SJSA1 (cell line): Measurements from ENCODE around the gene RAB9A. TPM values are rescaled to one million over a fixed set of nuclear protein-coding genes. Genes with fewer than 3 reads are reported as not detected.

ENCODE experiments used
- DNase-seq, 2 experiments: peaks; one replicate each; pipeline ENCODE4 v3.0.0-alpha.2; 2015 to 2020; ENCODE audit warnings: low spot score in 2 of 2, low read depth in 1 of 2
- H3K27ac ChIP-seq: fragments of 250-450 bp; sonication (Bioruptor Pico); 2 replicates; pipeline ENCODE4 v1.5.1; 2020; ENCODE audit warnings: mild to moderate bottlenecking, moderate library complexity
- H3K27me3 ChIP-seq: fragments of 250-450 bp; sonication (Bioruptor Pico); replicated peaks from 2 replicates; pipeline ENCODE4 v1.5.1; 2020; ENCODE audit warnings: mild to moderate bottlenecking, moderate library complexity
- H3K36me3 ChIP-seq: fragments of 250-450 bp; sonication (Bioruptor Pico); 2 replicates; pipeline ENCODE4 v1.5.1; 2020; ENCODE audit warnings: mild to moderate bottlenecking
- H3K4me1 ChIP-seq: fragments of 250-450 bp; sonication (Bioruptor Pico); replicated peaks from 2 replicates; pipeline ENCODE4 v1.6.1; 2021; ENCODE audit warnings: mild to moderate bottlenecking
- H3K4me3 ChIP-seq: fragments of 250-450 bp; sonication (Bioruptor Pico); 2 replicates; pipeline ENCODE4 v1.5.1; 2020; ENCODE audit warnings: mild to moderate bottlenecking
- H3K9me3 ChIP-seq: fragments of 250-450 bp; sonication (Bioruptor Pico); replicated peaks from 2 replicates; pipeline ENCODE4 v1.5.1; 2020; ENCODE audit warnings: mild to moderate bottlenecking
- total RNA-seq: library from RNA; depleted of rRNA; stranded (reverse); fragments of >200 nt; shearing (Covaris generic); gene quantifications from 2 replicates; pipeline ENCODE4 v1.2.3, GENCODE V29; 2014

The RAB9A gene
- total RNA-seq, 1 experiment from 2014 or later: 21.2 TPM

- no peak for DNase-seq
- Histone ChIP-seq H3K27ac (no peak overlapping the region), H3K36me3 (peaks cover 3% of the 10 kb centered on the region), H3K4me3 (no peak overlapping the region), H3K4me1 (0 out of 2 replicates have a peak, but pooled peaks cover 2% of the 10 kb centered on the region), H3K9me3 (no peaks in the 10 kb centered on the region), H3K27me3 (no peaks in the 10 kb centered on the region)
Measured at GRCh38 chrX:13685126-13685763, 3.7 kb upstream of the RAB9A start.

DNA sequence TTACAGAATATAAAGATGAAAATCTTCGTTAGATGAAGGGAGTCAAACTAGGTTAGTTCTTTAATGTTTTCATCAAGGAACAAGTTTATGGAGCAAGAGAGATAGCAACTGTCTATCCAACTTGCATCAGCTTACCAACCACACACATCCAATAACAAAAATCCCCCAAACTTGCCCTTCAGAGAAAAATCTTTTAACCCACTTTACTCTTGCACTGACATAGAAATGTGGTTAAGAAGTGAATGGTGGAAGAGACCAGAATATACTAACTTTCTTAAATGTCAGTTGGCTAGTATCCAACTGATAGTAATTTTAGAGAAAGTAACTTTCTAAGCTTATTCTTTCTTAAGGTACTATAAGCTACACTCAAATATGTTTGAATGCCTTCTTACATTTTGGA, 1.7 kb upstream of the RAB9A start:
- Histone ChIP-seq H3K4me3 (no peak overlapping the region), H3K27ac (no peak overlapping the region), H3K9me3 (no peaks in the 10 kb centered on the region), H3K36me3 (peaks cover 3% of the 10 kb centered on the region), H3K27me3 (no peaks in the 10 kb centered on the region), H3K4me1 (0 out of 2 replicates have a peak, but pooled peaks cover 6% of the 10 kb centered on the region)
- DNase-seq: no peak

DNA sequence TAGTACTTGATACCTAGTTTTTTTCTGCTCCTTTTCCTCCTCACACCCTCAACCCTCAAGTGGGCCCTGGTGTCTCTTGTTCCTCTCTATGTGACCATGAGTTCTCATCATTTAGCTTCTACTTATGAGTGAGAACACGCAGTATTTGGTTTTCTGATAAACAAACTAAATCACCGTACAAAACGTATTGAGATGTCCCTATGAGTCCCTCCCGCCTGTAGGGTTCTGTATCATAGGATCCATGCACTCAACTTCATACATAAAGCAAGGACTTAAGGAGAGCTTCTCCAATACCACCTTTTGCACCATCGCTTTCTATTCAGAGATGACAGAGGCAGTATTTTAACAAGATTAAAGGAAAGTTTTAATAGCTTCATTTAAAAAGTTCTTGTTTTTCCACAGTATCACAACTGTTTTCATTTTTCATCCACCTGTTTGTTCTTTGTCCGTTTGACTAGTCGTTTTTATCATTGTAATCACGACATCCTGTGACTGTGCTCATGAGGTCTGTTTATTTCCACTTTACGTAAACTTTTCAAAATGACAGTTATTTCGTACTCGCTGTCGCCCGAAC, 457 bp upstream of the RAB9A start:
- peaks cover 10% of the 10 kb centered on the region; the same call in 1 of the 2 replicates for H3K4me1 ChIP-seq

GRCh38 chrX:13689741-13690211, 848 bp downstream of the RAB9A start:
- peak in 1 of 2 experiments; percentile 27 for DNase-seq
- H3K36me3 ChIP-seq: peaks cover 3% of the 10 kb centered on the region

More for the DNA sequence above, 457 bp upstream of the RAB9A start:
- Histone ChIP-seq H3K27me3 (no peaks in the 10 kb centered on the region), H3K27ac (no peak overlapping the region), H3K4me3 (peak overlapping the region; percentile 77), H3K9me3 (no peaks in the 10 kb centered on the region), H3K36me3 (peaks cover 3% of the 10 kb centered on the region)
- DNase-seq: no peak

DNA sequence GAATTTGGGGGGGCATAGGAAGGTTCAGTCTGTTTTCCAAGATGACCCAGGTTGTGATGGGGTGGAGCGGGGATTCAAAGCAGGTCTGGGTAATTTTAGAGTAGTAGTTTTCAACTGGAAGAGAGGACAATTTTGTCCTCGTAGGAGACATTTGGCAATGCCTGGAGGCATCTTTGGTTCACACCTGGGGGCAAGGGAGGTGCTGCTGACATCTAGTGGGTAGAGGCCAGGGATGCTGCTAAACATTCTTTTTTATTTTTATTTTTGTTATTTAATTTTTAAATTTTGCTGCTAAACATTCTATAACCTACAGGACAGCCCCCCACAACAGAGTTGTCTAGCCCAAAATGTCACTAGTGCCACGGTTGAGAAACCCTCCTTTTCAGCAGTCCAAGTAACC, 1.9 kb downstream of the RAB9A start:
- H3K36me3 ChIP-seq: peaks cover 3% of the 10 kb centered on the region

More at GRCh38 chrX:13689741-13690211, 848 bp downstream of the RAB9A start:
- no peaks in the 10 kb centered on the region for H3K9me3 ChIP-seq
- H3K27me3 ChIP-seq: no peaks in the 10 kb centered on the region
- peak overlapping the region; percentile 74; the same call in 1 of the 2 replicates for H3K27ac ChIP-seq
- H3K4me1 ChIP-seq: peaks cover 16% of the 10 kb centered on the region; the same call in 1 of the 2 replicates
- H3K4me3 ChIP-seq: peak overlapping the region; percentile 77

DNA sequence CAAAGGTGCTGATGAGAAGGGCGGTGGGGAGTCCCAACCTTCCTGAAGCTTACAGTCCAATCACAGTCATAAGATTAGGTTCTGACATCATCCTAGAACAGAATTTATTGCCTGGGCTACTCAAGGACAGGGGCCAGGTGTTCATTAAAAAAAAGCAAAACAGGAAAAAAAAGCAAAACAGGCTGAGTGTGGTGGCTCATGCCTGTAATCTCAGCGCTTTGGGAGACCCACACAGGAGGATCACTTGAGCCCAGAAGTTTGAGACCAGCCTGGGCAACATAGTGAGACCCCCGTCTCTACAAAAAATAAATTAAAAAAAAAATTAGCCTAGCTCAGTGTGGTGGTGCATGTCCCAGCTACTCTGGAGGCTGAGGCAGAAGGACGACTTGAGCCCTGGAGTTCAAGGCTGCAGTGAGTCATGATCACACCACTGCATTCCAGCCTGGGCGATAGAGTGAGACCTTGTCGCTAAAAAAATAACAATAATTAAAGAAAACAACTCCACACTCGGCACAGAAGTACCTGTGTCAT, 3.0 kb downstream of the RAB9A start:
- no peak overlapping the region for H3K4me3 ChIP-seq
- no peak for DNase-seq
- no peak overlapping the region for H3K27ac ChIP-seq

More for the DNA sequence above, 1.9 kb downstream of the RAB9A start:
- no peaks in the 10 kb centered on the region for H3K27me3 ChIP-seq
- no peak overlapping the region for H3K4me3 ChIP-seq
- H3K9me3 ChIP-seq: no peaks in the 10 kb centered on the region
- no peak for DNase-seq
- no peak overlapping the region for H3K27ac ChIP-seq
- peaks cover 16% of the 10 kb centered on the region; the same call in 1 of the 2 replicates for H3K4me1 ChIP-seq

GRCh38 chrX:13692771-13693231, 3.9 kb downstream of the RAB9A start:
- H3K27ac ChIP-seq: no peak overlapping the region
- H3K9me3 ChIP-seq: no peaks in the 10 kb centered on the region
- no peak for DNase-seq
- H3K4me3 ChIP-seq: no peak overlapping the region
- H3K4me1 ChIP-seq: peaks cover 16% of the 10 kb centered on the region; the same call in 1 of the 2 replicates
- peaks cover 3% of the 10 kb centered on the region for H3K36me3 ChIP-seq
- no peaks in the 10 kb centered on the region for H3K27me3 ChIP-seq

More for the DNA sequence above, 3.0 kb downstream of the RAB9A start:
- Histone ChIP-seq H3K36me3 (peaks cover 3% of the 10 kb centered on the region), H3K9me3 (no peaks in the 10 kb centered on the region), H3K4me1 (peaks cover 16% of the 10 kb centered on the region; the same call in 1 of the 2 replicates), H3K27me3 (no peaks in the 10 kb centered on the region)

DNA sequence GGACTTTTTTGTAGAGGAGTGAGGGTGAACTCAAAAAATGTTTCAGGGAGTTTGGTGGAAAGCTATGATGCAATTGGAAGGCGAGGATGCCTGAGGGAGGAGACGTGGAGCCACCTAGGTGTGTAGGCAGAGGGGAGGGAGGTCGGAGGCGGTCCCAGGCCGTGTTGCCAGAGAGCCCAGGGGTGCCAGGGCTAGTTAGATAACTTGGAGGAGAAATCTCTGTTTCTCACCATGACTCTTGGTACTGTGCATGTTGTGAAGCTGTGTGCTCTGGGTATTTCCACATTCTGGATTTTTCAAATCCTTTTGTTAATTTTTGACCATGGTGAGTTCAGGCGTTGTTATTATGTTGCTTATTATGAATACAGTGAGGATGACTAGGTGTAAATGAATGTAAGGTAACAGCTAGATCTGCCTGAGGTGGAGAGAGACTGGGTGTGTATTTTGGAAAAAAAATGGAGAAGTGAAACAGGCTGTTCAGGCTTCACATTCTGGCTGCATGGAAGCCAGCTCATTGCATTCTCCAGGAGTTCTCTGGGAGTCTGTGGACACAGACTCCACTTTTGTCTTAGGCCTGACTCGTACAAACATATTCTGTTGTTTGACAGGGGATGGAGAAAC, 4.5 kb downstream of the RAB9A start:
- DNase-seq: no peak
- Histone ChIP-seq H3K27ac (no peak overlapping the region), H3K4me3 (no peak overlapping the region)

GRCh38 chrX:13694359-13694758, 5.4 kb downstream of the RAB9A start:
- Histone ChIP-seq H3K4me3 (no peak overlapping the region), H3K4me1 (peaks cover 14% of the 10 kb centered on the region; the same call in 1 of the 2 replicates), H3K27ac (no peak overlapping the region), H3K36me3 (no peaks in the 10 kb centered on the region), H3K27me3 (no peaks in the 10 kb centered on the region), H3K9me3 (no peaks in the 10 kb centered on the region)
- DNase-seq: no peak

More for the DNA sequence above, 4.5 kb downstream of the RAB9A start:
- peaks cover 14% of the 10 kb centered on the region; the same call in 1 of the 2 replicates for H3K4me1 ChIP-seq
- H3K9me3 ChIP-seq: no peaks in the 10 kb centered on the region
- no peaks in the 10 kb centered on the region for H3K27me3 ChIP-seq
- H3K36me3 ChIP-seq: peaks cover 3% of the 10 kb centered on the region

DNA sequence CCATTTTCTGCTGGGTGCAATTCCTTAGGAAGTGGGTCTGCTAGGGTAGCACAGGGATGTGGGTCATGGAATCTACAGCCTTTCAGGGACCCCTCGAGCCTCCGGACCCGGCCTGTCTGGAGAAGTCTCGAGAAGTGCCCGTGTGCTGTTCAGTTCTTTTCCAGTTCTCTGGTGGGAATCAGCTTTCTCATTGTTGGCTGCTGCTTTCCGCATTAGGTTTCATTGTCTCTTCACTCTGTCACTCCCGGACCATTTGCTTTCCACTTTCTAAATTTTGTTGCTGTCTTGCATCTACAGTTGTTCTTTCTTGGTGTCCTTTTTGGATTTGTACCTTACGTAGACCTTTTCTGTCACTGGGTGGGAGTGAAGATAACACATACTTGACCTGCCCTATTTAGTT, 6.1 kb downstream of the RAB9A start:
- Histone ChIP-seq H3K36me3 (no peaks in the 10 kb centered on the region), H3K4me3 (no peak overlapping the region), H3K4me1 (peaks cover 14% of the 10 kb centered on the region; the same call in 1 of the 2 replicates), H3K9me3 (no peaks in the 10 kb centered on the region), H3K27me3 (no peaks in the 10 kb centered on the region), H3K27ac (no peak overlapping the region)
- no peak for DNase-seq

DNA sequence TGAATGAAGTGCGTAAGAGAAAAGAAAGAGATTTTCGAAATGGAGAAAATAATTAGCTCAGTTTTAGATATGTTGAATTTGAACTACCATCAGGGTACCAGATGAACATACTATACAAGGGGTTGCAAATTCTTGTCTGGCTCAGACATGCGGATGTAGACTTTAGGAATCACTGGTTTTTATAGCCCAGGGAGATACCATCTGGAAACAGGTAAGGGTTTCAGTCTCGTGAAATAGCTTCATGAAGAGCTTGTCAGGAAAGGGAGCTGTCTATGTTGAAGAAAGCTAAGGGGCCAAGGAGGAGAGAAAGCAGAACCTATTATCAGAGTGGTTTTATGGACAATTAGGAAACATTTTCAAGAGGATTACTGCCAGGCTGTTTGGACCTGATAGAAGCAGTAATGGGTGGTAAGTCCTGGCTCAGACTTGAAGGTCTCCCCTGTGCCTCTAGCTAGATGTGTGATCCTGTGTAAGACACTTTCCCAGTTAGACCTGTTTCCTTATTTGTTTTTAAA, 6.7 kb downstream of the RAB9A start:
- DNase-seq: no peak
- Histone ChIP-seq H3K27ac (no peak overlapping the region), H3K36me3 (no peaks in the 10 kb centered on the region), H3K4me1 (peaks cover 11% of the 10 kb centered on the region; the same call in 1 of the 2 replicates), H3K27me3 (no peaks in the 10 kb centered on the region), H3K4me3 (no peak overlapping the region), H3K9me3 (no peaks in the 10 kb centered on the region)

GRCh38 chrX:13697455-13697854, 8.5 kb downstream of the RAB9A start:
- Histone ChIP-seq H3K9me3 (no peaks in the 10 kb centered on the region), H3K27me3 (no peaks in the 10 kb centered on the region), H3K4me1 (peaks cover 11% of the 10 kb centered on the region; the same call in 1 of the 2 replicates), H3K27ac (no peak overlapping the region), H3K36me3 (no peaks in the 10 kb centered on the region), H3K4me3 (no peak overlapping the region)
- DNase-seq: no peak

GRCh38 chrX:13697976-13698375, 9.0 kb downstream of the RAB9A start:
- peaks cover 11% of the 10 kb centered on the region; the same call in 1 of the 2 replicates for H3K4me1 ChIP-seq
- H3K36me3 ChIP-seq: no peaks in the 10 kb centered on the region
- no peak for DNase-seq
- no peak overlapping the region for H3K4me3 ChIP-seq
- no peak overlapping the region for H3K27ac ChIP-seq
- H3K9me3 ChIP-seq: no peaks in the 10 kb centered on the region
- no peaks in the 10 kb centered on the region for H3K27me3 ChIP-seq
